ENCODE data around the gene CDH4.

CDH4 gene

GRCh38 chr20:61901392-61902220 is 649.5 kb downstream of the CDH4 start:
- DNase-seq (ENCODE audit: low read depth) = no peak

- no peak for DNase-seq (ENCODE audit: low read depth)
Observed at GRCh38 chr20:61902221-61902869, 650.3 kb downstream of the CDH4 start.

GRCh38 chr20:61903575-61904340 is 651.7 kb downstream of the CDH4 start:
- DNase-seq (ENCODE audit: low read depth) = no peak

- DNase-seq (ENCODE audit: low read depth) = no peak
Observed at GRCh38 chr20:61904456-61904855, 652.4 kb downstream of the CDH4 start.

- DNase-seq (ENCODE audit: low read depth) = no peak
Observed at GRCh38 chr20:61905781-61906523, 653.9 kb downstream of the CDH4 start.

- no peak for DNase-seq (ENCODE audit: low read depth)
Observed at GRCh38 chr20:61907081-61907891, 655.2 kb downstream of the CDH4 start.

- no peak for DNase-seq (ENCODE audit: low read depth)
Observed at GRCh38 chr20:61908057-61909026, 656.3 kb downstream of the CDH4 start.

- DNase-seq (ENCODE audit: low read depth) = no peak
Observed at GRCh38 chr20:61909028-61909427, 657.0 kb downstream of the CDH4 start.

GRCh38 chr20:61909821-61910220 is 657.8 kb downstream of the CDH4 start:
- DNase-seq (ENCODE audit: low read depth) = no peak

- no peak for DNase-seq (ENCODE audit: low read depth)
Observed at GRCh38 chr20:61911824-61912223, 659.8 kb downstream of the CDH4 start.

- no peak for DNase-seq (ENCODE audit: low read depth)
Observed at GRCh38 chr20:61912665-61913422, 660.8 kb downstream of the CDH4 start.

- DNase-seq (ENCODE audit: low read depth) = no peak
Observed at GRCh38 chr20:61913423-61914225, 661.6 kb downstream of the CDH4 start.

- no peak for DNase-seq (ENCODE audit: low read depth)
Observed at GRCh38 chr20:61915101-61915500, 663.0 kb downstream of the CDH4 start.

GRCh38 chr20:61916318-61916891 is 664.3 kb downstream of the CDH4 start:
- DNase-seq (ENCODE audit: low read depth) = no peak

- DNase-seq (ENCODE audit: low read depth) = no peak
Observed at GRCh38 chr20:61917474-61918145, 665.5 kb downstream of the CDH4 start.

- no peak for DNase-seq (ENCODE audit: low read depth)
Observed at GRCh38 chr20:61918548-61918947, 666.5 kb downstream of the CDH4 start.

- DNase-seq (ENCODE audit: low read depth) = no peak
Observed at GRCh38 chr20:61919239-61919638, 667.2 kb downstream of the CDH4 start.
